ENCODE data around the gene MARS2.

MARS2 gene

GRCh38 chr2:197669077-197669476 lies 36.1 kb upstream of the MARS2 start:
- H3K27ac ChIP-seq (ENCODE audit: poor library complexity, severe bottlenecking), result no peak overlapping the region

GRCh38 chr2:197672371-197672893 lies 32.7 kb upstream of the MARS2 start:
- TF ChIP-seq CTCF (IDR thresholded peaks at IDR 0.05; ENCODE audit: poor library complexity, severe bottlenecking), result no peak
- H3K4me1 ChIP-seq (ENCODE audit: insufficient read depth, poor library complexity, severe bottlenecking), result no peaks in the 10 kb centered on the region
- no peaks in the 10 kb centered on the region for H3K36me3 ChIP-seq (ENCODE audit: low read depth)
- ATAC-seq (ENCODE audit: low read depth) (no peak), DNase-seq (ENCODE audit: low spot score) (no peak)
- no peaks in the 10 kb centered on the region for H3K9me3 ChIP-seq (ENCODE audit: severe bottlenecking)
- H3K27ac ChIP-seq (ENCODE audit: poor library complexity, severe bottlenecking), result no peak overlapping the region
- H3K4me3 ChIP-seq (ENCODE audit: severe bottlenecking), result no peak overlapping the region
- no peaks in the 10 kb centered on the region for H3K27me3 ChIP-seq (ENCODE audit: insufficient read depth, poor library complexity, severe bottlenecking)

More at GRCh38 chr2:197669077-197669476, 36.1 kb upstream of the MARS2 start:
- Histone ChIP-seq H3K9me3 (ENCODE audit: severe bottlenecking) (no peaks in the 10 kb centered on the region), H3K27me3 (ENCODE audit: insufficient read depth, poor library complexity, severe bottlenecking) (no peaks in the 10 kb centered on the region), H3K36me3 (ENCODE audit: low read depth) (no peaks in the 10 kb centered on the region), H3K4me3 (ENCODE audit: severe bottlenecking) (no peak overlapping the region), H3K4me1 (ENCODE audit: insufficient read depth, poor library complexity, severe bottlenecking) (no peaks in the 10 kb centered on the region)
- TF ChIP-seq CTCF (IDR thresholded peaks at IDR 0.05; ENCODE audit: poor library complexity, severe bottlenecking), result no peak
- ATAC-seq (ENCODE audit: low read depth) (no peak), DNase-seq (ENCODE audit: low spot score) (no peak)

GRCh38 chr2:197673106-197673505 lies 32.1 kb upstream of the MARS2 start:
- Histone ChIP-seq H3K9me3 (ENCODE audit: severe bottlenecking) (no peaks in the 10 kb centered on the region), H3K4me3 (ENCODE audit: severe bottlenecking) (no peak overlapping the region), H3K4me1 (ENCODE audit: insufficient read depth, poor library complexity, severe bottlenecking) (no peaks in the 10 kb centered on the region), H3K27ac (ENCODE audit: poor library complexity, severe bottlenecking) (no peak overlapping the region), H3K36me3 (ENCODE audit: low read depth) (no peaks in the 10 kb centered on the region), H3K27me3 (ENCODE audit: insufficient read depth, poor library complexity, severe bottlenecking) (no peaks in the 10 kb centered on the region)
- no peak for TF ChIP-seq CTCF (IDR thresholded peaks at IDR 0.05; ENCODE audit: poor library complexity, severe bottlenecking)
- ATAC-seq (ENCODE audit: low read depth), result no peak
- DNase-seq (ENCODE audit: low spot score), result no peak

- H3K4me3 ChIP-seq (ENCODE audit: severe bottlenecking), result no peak overlapping the region
- no peak for DNase-seq (ENCODE audit: low spot score)
- no peaks in the 10 kb centered on the region for H3K4me1 ChIP-seq (ENCODE audit: insufficient read depth, poor library complexity, severe bottlenecking)
- ATAC-seq (ENCODE audit: low read depth), result no peak
- no peak overlapping the region for H3K27ac ChIP-seq (ENCODE audit: poor library complexity, severe bottlenecking)
- no peaks in the 10 kb centered on the region for H3K36me3 ChIP-seq (ENCODE audit: low read depth)
- no peak for TF ChIP-seq CTCF (IDR thresholded peaks at IDR 0.05; ENCODE audit: poor library complexity, severe bottlenecking)
- no peaks in the 10 kb centered on the region for H3K27me3 ChIP-seq (ENCODE audit: insufficient read depth, poor library complexity, severe bottlenecking)
- no peaks in the 10 kb centered on the region for H3K9me3 ChIP-seq (ENCODE audit: severe bottlenecking)
Measured at GRCh38 chr2:197673606-197674005, 31.6 kb upstream of the MARS2 start.

- Histone ChIP-seq H3K27me3 (ENCODE audit: insufficient read depth, poor library complexity, severe bottlenecking) (no peaks in the 10 kb centered on the region), H3K4me1 (ENCODE audit: insufficient read depth, poor library complexity, severe bottlenecking) (no peaks in the 10 kb centered on the region), H3K27ac (ENCODE audit: poor library complexity, severe bottlenecking) (no peak overlapping the region), H3K36me3 (ENCODE audit: low read depth) (no peaks in the 10 kb centered on the region), H3K4me3 (ENCODE audit: severe bottlenecking) (no peak overlapping the region), H3K9me3 (ENCODE audit: severe bottlenecking) (no peaks in the 10 kb centered on the region)
- ATAC-seq (ENCODE audit: low read depth), result no peak
- no peak for TF ChIP-seq CTCF (IDR thresholded peaks at IDR 0.05; ENCODE audit: poor library complexity, severe bottlenecking)
- no peak for DNase-seq (ENCODE audit: low spot score)
Measured at GRCh38 chr2:197674060-197674459, 31.1 kb upstream of the MARS2 start.
